ENCODE results near the gene TPCN2. TPM values are rescaled to one million over a fixed set of nuclear protein-coding genes. Genes with fewer than 3 reads are reported as not detected.
A peak's percentile ranks its signal among the peaks of the same experiment; 100 is the strongest.

The TPCN2 gene
- total RNA-seq, 1 experiment from 2014 or later: 63.6 TPM

DNA sequence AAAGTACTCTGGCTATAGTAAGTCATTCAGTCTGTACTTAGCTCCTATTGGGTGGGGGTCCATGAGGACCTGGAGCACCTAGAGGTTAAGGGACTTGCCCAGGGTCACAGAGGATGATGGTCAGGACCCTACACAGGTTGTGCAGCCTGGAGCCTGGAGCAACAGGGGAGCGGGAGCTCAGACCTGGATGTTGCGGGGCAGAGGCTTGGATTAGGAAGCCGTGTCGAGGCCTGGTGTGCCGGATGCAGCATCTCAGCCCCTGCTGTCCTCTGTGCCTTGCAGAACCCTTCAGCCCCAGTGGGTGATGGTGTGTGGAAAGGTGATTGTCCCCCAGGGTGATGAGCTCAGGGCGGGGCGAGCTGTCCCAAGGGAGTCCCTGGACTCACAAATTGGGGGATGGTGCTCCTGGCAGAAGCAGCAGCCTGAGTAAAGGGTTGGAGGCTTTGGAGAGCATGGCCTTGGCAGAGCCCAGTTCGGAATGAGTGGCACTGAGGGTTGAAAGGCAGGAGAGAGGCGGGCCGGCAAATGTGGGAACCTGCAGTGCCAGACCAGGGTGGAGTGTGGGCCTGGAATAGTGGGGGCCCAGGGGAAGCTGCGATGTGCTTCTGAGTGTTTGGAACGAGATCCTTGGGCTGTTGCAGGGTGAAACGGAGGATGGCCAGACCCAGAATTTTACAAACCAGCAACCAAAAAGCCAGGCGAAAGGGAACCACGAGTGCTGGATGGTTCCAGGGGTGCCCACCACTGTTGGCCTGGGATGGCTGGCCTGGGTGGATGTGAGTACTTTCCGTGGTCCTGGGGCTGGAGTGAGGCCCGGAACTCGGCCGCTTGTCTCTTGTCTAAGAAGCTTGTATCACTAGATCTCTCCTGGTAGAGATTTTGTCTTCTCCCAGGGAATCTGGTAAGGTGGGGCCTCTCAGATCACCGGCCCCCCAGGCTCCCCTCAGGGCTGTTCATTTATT is 2.9 kb downstream of the TPCN2 start:
- no TSS peak for BruUV-seq (replicated peaks)
- peaks cover 22% of the 10 kb centered on the region for H3K36me3 Mint-ChIP-seq (ENCODE audit: insufficient read depth, unreplicated experiment)
- Histone ChIP-seq H3K4me1 (peaks cover 57% of the 10 kb centered on the region), H3K9me3 (peaks cover 4% of the 10 kb centered on the region; the same call in 1 of the 2 replicates), H3K36me3 (ENCODE audit: control insufficient read depth, insufficient read depth, low read length) (peaks cover 1% of the 10 kb centered on the region; the same call in 1 of the 2 replicates), H3K4me3 (ENCODE audit: low read depth, low read length) (no peak overlapping the region), H3K27me3 (replicated peaks; ENCODE audit: control insufficient read depth, insufficient read depth, low read length) (no peaks in the 10 kb centered on the region)
- DNase-seq: no peak
- no peaks in the 10 kb centered on the region for H3K27me3 Mint-ChIP-seq (ENCODE audit: insufficient read depth, unreplicated experiment)
- H3K27ac Mint-ChIP-seq (ENCODE audit: unreplicated experiment): peak overlapping the region; percentile 18
- ChIA-PET POLR2A (no interaction called here), CTCF (interaction anchor here (1.3 kb wide), 1 partner anchor 101 kb away, joined by 3 read pairs; no protein-coding TSS in a partner anchor)
- intact Hi-C loops (cut with micrococcal nuclease; ENCODE audit: unreplicated experiment): no loop called here
- H3K9me3 Mint-ChIP-seq (ENCODE audit: unreplicated experiment): no peaks in the 10 kb centered on the region
- TF ChIP-seq, protein P1, sequence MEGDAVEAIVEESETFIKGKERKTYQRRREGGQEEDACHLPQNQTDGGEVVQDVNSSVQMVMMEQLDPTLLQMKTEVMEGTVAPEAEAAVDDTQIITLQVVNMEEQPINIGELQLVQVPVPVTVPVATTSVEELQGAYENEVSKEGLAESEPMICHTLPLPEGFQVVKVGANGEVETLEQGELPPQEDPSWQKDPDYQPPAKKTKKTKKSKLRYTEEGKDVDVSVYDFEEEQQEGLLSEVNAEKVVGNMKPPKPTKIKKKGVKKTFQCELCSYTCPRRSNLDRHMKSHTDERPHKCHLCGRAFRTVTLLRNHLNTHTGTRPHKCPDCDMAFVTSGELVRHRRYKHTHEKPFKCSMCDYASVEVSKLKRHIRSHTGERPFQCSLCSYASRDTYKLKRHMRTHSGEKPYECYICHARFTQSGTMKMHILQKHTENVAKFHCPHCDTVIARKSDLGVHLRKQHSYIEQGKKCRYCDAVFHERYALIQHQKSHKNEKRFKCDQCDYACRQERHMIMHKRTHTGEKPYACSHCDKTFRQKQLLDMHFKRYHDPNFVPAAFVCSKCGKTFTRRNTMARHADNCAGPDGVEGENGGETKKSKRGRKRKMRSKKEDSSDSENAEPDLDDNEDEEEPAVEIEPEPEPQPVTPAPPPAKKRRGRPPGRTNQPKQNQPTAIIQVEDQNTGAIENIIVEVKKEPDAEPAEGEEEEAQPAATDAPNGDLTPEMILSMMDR (IDR thresholded peaks at IDR 0.05; ENCODE audit: insufficient read depth in 1 of 2, low read depth in 1 of 2, low read length in 1 of 2, severe bottlenecking in 1 of 2, unreplicated experiment in 1 of 2): no peak
- no peak overlapping the region for H3K4me3 Mint-ChIP-seq (ENCODE audit: unreplicated experiment)
- H3K4me1 Mint-ChIP-seq (ENCODE audit: low read depth, unreplicated experiment): peaks cover 29% of the 10 kb centered on the region

DNA sequence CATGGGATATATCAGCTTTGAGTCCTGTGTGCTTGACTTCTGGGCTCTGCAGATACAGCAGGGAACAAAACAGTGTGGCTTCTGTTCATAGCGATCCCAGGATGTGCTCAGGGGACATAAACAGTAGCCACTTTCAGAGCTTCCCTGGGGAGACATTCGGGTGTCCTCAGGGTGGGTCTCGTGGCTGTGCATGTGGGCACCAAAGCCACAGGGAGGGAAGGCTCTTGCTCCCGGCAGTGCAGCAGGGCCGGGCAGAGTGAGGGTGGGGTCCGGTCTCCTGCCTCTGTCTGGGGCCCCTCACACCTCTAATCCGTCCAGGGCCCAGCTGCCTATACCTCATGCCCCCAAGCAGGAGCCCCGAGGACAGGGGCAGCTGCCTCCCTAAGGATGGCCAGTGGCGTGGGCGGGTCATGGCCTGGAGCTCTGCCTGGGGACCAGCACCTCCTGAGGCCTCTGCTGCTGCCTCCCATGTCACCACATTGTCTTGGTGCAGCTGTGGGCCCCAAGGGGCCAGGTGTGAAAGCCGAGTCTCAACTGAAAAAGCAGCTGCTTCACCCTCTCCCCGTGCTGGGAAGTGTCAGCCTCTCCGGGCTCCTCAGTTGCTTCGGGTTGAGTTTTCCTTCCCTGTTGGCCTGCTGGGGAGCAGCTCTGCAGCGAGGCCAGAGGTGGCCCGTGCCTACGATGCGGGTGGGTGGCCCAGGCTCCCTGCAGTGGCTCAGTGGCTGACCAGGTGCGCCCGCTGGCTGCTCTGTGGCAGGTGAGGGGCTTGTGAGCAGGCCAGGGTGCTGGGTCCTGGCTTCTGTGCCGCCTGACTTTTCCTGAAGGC is 3.8 kb downstream of the TPCN2 start:
- H3K9me3 ChIP-seq: peaks cover 4% of the 10 kb centered on the region; the same call in 1 of the 2 replicates
- intact Hi-C loops (cut with micrococcal nuclease; ENCODE audit: unreplicated experiment): no loop called here
- DNase-seq: peak in 1 of 2 experiments; percentile 45
- no peaks in the 10 kb centered on the region for H3K9me3 Mint-ChIP-seq (ENCODE audit: unreplicated experiment)
- H3K4me3 Mint-ChIP-seq (ENCODE audit: unreplicated experiment): no peak overlapping the region
- BruUV-seq (replicated peaks): no TSS peak
- ChIA-PET POLR2A (no interaction called here), CTCF (interaction anchor here (0.7 to 1.3 kb wide), 2 partner anchors 8 to 102 kb away, joined by 3 to 4 read pairs; no protein-coding TSS in a partner anchor)
- H3K4me1 Mint-ChIP-seq (ENCODE audit: low read depth, unreplicated experiment): peaks cover 20% of the 10 kb centered on the region
- no peaks in the 10 kb centered on the region for H3K27me3 Mint-ChIP-seq (ENCODE audit: insufficient read depth, unreplicated experiment)
- no peak overlapping the region for H3K27ac Mint-ChIP-seq (ENCODE audit: unreplicated experiment)
- H3K27me3 ChIP-seq (replicated peaks; ENCODE audit: control insufficient read depth, insufficient read depth, low read length): no peaks in the 10 kb centered on the region
- peaks cover 22% of the 10 kb centered on the region for H3K36me3 Mint-ChIP-seq (ENCODE audit: insufficient read depth, unreplicated experiment)
- H3K4me3 ChIP-seq (ENCODE audit: low read depth, low read length): no peak overlapping the region
- TF ChIP-seq, protein P1 (IDR thresholded peaks at IDR 0.05; ENCODE audit: insufficient read depth in 1 of 2, low read depth in 1 of 2, low read length in 1 of 2, severe bottlenecking in 1 of 2, unreplicated experiment in 1 of 2): no peak
- H3K4me1 ChIP-seq: peaks cover 50% of the 10 kb centered on the region
- peaks cover 1% of the 10 kb centered on the region; the same call in 1 of the 2 replicates for H3K36me3 ChIP-seq (ENCODE audit: control insufficient read depth, insufficient read depth, low read length)

DNA sequence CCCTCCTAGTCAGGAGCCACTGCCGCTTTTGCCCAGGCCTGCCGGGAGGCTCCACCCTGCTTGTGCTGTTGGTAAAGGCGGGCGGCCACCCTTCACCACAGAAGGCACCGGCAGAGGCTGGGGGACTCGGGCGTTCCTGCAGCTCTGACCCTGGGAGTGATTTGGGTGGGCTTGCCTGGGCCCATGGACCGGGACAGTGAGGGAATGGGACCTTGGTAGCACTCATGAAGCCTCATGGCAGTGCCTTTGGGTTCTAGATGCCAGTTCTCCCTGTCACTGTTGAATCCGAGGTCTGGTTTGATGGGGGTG is 4.4 kb downstream of the TPCN2 start:
- ChIA-PET CTCF (interaction anchor here (0.7 kb wide), 1 partner anchor 9 kb away, joined by 4 read pairs; no protein-coding TSS in a partner anchor), POLR2A (no interaction called here)
- peaks cover 44% of the 10 kb centered on the region for H3K4me1 ChIP-seq
- no peak overlapping the region for H3K27ac Mint-ChIP-seq (ENCODE audit: unreplicated experiment)
- peaks cover 3% of the 10 kb centered on the region; the same call in 1 of the 2 replicates for H3K36me3 ChIP-seq (ENCODE audit: control insufficient read depth, insufficient read depth, low read length)
- intact Hi-C loops (cut with micrococcal nuclease; ENCODE audit: unreplicated experiment): no loop called here
- peaks cover 14% of the 10 kb centered on the region for H3K4me1 Mint-ChIP-seq (ENCODE audit: low read depth, unreplicated experiment)
- no peaks in the 10 kb centered on the region for H3K27me3 ChIP-seq (replicated peaks; ENCODE audit: control insufficient read depth, insufficient read depth, low read length)
- no peak overlapping the region for H3K4me3 Mint-ChIP-seq (ENCODE audit: unreplicated experiment)
- peaks cover 4% of the 10 kb centered on the region; the same call in 1 of the 2 replicates for H3K9me3 ChIP-seq
- no peaks in the 10 kb centered on the region for H3K27me3 Mint-ChIP-seq (ENCODE audit: insufficient read depth, unreplicated experiment)
- no peaks in the 10 kb centered on the region for H3K9me3 Mint-ChIP-seq (ENCODE audit: unreplicated experiment)
- DNase-seq: no peak
- no TSS peak for BruUV-seq (replicated peaks)
- no peak overlapping the region for H3K4me3 ChIP-seq (ENCODE audit: low read depth, low read length)
- TF ChIP-seq, protein P1 (IDR thresholded peaks at IDR 0.05; ENCODE audit: insufficient read depth in 1 of 2, low read depth in 1 of 2, low read length in 1 of 2, severe bottlenecking in 1 of 2, unreplicated experiment in 1 of 2): no peak
- peaks cover 22% of the 10 kb centered on the region for H3K36me3 Mint-ChIP-seq (ENCODE audit: insufficient read depth, unreplicated experiment)

All from Caco-2 (cell line).